Hematopoietic multipotent progenitor cell treated with erythropoietin and hydrocortisone succinate and interleukin-3 and kit ligand, for 15 days (in vitro differentiated cells): ENCODE data around the gene LRRTM1.

ENCODE experiments used
- DNase-seq: peaks from one replicate; pipeline ENCODE4 v3.0.0-alpha.2; 2015; ENCODE audit warnings: low spot score

The LRRTM1 gene

GRCh38 chr2:80302314-80303005 lies 2.1 kb downstream of the LRRTM1 start:
- DNase-seq, result no peak

DNA sequence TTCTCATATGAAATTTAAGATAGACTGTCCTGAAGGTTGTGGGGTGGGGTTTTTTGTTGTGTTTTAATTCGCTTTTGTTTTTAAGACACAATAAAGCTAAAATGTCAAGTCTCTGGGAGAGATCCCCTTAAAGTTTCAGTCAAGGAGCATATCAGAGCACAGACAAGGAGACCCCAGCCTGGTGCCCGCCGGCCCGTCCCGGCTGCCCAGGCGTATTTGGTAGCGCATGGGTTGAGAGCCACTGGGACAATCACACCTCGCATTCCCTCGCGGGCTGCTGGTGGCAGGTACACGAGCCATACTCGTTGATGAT lies 2.6 kb downstream of the LRRTM1 start:
- DNase-seq, result no peak

DNA sequence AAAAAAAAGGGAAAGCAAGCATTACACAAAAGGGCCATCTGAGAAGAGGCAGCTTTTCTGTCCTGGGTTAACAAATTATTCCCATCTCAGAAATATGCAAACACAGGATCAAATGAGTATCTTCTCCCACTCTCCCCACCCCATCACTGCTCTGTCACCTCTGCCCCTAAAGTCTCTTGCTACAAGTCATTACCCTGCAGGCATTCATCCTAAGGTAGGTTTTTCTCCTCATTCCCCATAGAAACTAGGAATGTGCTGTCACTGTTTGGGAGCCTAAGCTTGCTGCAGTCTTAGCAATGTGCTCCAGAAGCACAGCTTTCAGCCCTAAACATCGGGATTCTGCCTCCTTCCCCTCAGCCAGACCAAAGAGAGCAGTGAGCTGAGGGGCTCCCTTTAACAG lies 3.6 kb downstream of the LRRTM1 start:
- no peak for DNase-seq

DNA sequence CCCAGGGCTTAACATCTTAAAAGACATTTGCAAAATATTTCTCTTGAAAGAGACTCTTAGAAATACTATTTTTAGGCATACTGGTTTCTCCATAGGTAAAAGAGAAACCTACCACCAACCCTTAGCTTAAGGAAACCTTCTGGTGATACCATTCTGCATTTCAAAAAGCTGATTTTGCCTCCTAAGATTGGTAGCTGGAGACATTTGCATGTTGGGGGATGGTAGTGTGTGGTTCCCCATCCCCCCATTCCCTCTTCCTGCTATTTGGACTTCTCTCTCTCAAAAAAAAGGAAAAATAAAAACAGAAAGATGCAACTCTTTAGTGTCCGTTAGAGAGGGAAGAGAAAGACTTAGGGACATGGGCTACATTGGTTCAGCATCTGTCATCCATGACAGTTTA lies 4.2 kb downstream of the LRRTM1 start:
- no peak for DNase-seq

- no peak for DNase-seq
Measured at GRCh38 chr2:80299661-80300060, 4.9 kb downstream of the LRRTM1 start.

DNA sequence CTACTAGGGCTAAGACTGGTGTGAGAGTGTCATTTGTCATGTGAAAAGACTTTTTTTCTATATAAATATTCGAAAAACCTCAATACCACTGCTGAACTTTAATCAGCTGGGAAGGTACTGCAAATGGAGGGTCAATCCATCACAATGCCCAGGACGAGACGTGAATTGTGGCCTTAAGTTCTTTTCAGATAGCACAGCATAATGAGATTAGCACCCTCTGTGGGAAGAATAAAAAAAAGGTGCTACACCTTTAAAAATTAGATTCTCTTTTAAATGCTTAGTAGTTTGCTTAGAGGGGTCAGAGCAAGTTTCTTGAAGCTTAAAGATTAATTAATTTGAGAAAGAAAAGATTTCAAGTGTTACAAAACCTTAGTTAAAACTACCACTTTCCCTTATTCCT lies 5.6 kb downstream of the LRRTM1 start:
- no peak for DNase-seq

GRCh38 chr2:80293039-80293438 lies 11.5 kb downstream of the LRRTM1 start:
- no peak for DNase-seq

DNA sequence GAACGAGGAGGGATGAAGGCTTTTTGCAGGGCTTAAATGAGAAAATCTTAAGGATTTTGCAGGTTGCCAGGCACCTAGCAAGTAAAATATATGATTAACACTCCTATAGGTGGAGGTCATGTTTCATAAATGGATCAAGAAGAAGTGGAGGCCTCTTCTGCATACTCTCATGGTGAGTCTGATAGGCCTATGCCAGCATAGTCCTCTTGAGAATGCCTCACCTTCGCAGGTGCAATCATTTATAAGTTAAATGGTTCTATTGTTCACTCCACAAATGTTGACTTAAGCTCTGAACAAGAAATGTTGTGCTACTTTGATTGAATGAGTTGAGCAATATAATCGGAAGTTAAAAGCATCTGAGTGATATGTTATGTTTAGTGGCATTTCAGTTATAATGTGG lies 12.1 kb downstream of the LRRTM1 start:
- no peak for DNase-seq

DNA sequence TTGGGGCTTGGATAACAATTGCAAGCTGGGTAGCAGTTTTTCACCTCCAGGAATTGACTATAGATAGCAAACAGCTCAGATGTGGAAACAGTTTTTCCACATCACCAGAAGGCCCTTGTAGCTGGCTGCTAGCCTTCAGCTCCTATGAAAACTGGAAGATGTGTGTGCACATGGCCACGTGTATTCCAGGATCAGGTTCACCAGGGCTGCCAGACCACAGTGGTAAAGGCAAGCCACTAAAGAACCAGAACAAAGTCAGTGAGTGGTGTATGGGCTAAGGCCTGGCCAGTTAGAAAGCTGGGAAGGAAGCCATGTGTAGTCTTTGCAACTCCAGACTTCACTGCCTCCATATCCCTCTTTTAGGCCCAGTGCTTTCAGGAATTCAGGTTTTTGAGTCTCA lies 12.9 kb downstream of the LRRTM1 start:
- DNase-seq, result no peak

DNA sequence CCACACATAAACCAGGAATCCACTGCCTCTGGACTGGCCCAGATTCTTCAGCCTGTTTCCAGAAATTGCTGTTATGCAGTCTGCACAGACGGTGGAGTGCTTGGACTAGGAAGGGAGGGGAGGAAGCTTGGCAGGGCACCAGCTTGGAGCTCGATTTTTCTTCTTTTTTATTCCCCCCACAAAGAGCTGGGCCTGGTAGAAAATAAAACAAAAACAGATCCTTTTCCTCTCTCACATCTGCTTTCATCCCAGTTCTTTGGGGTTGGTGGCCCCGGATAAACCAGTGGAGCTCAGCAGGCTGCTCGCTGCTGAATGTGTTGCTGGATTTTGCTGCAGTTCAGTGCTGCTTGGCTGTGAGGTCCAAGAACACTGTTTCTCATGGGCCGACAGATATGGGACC lies 16.0 kb downstream of the LRRTM1 start:
- no peak for DNase-seq

DNA sequence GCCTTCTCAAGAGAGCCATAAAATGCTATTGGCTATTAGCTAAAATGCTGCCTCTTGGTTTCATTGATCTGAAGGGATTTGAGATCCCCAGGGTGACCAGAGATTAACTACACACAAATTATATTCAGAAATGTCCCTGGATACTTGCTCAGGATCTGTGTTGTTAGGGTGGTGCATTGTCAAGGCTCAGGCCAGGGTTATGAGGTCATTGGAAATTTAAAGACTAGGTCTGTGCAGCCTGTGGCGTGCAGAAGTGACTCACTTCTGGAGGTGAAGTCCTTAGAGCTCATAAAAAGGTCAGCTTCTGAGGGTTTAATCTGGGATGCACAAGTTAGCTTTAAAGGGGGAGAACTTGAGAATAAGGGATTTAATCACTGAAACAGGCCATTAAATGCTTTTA lies 23.5 kb downstream of the LRRTM1 start:
- DNase-seq, result no peak

DNA sequence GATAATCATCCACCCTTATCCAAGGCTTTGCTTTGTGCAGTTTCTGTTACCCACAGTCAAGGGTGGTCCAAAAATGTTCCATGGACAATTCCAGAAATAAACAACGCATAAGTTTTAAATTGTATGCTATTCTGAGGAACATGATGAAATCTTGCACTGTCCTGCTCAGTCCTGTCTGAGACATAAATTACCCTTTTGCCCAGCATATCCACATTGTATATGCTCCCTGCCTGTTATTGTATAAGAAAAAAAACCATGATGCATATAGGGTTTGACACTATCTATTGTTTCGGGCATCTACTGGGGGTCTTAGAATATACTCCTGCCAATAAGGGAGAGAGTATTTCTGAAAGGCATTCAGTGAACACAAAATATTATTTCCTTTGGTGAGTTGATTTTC lies 24.0 kb downstream of the LRRTM1 start:
- no peak for DNase-seq

DNA sequence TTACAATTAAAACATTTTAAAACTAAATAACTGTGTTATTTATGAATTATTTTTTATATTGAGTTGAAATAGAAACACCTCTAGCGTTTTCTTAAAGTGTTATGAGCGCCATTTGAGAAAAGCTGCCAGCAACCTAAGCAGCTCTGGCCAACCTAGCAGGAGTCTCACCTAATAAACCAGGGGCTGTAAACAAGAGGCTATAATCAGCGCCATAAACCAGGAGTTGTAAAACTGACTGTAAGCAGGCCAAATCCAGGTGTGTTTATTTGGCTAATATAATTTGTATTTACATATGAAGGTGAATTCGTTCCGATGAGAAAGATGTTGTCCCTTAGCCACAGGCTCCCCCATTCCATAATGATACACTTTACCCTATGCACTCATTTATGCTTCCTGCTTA lies 34.7 kb downstream of the LRRTM1 start:
- no peak for DNase-seq

DNA sequence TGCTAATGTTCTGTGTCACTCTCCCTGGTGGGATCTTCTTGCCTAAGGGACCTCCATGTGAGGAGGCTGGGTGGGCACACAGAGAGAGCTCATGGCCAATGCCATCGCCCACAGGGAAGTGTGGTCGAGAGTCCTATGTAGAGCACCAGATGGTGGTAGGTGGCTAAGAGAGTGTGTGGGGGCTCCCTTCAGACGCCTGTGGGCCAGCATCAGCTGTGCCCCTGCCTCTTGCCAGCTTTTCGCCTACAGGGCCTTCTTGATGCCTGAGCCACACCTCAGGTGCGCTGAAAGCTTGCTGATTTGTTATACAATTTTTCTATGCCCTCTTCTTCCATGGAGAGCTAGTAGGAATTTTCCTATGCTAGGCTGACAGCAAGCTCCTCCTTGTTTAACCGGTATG lies 38.3 kb downstream of the LRRTM1 start:
- DNase-seq, result no peak

DNA sequence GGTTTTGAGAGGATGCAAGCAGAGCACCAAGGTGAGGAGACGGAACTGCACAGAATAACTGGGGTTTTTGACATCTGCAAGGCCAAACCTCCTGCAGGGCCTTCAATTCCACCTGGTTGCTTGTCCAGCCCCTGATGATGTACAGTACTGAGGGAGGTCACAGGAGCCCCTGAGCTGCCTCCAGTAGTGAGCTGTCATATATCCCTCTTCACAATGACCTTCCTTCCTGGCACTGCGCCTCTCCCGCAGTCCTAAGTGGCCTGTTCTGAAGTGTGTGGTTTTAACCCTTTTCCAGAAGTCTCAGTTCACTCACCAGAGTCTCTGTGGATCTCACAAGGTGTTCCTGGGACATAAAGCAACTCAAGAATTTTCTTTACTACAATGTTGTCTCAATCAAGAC lies 45.3 kb downstream of the LRRTM1 start:
- no peak for DNase-seq

DNA sequence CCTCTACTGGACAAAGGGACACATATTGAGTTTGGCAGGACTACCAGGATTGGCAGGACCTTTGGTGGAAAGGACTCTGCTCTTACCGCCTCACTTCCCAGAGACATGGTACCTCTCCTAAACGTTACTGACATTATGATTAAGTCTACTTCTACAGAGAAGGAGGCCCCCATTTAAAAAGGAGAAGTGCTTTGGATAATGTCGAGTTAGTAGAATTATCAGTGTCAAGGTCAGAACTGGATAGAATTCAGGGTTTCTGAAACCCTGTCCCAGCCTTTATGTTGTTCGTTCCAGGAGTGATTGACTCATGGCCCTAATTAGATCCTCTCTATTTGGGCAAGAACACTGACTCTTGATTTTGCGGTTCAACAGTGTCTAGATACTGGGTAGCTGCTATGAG lies 45.8 kb downstream of the LRRTM1 start:
- DNase-seq, result no peak

DNA sequence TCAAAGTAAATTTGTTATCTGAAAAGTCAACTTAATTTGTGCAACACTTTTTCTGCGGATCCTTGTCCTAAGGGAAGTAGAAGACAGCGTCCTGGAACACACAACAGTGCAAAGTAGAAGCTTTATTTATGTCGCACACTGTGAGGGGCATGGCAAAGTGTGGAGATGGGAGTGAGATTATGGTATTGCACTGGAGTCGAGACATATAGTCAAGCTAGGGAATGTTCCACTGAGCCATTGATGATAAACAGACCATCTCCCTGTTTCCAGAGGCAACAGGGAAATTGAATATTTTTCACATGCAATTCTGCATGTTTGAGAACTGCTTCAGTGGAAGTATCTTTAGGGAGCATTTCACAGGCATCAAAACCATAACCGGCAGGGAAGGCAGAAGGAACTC lies 46.2 kb downstream of the LRRTM1 start:
- DNase-seq, result no peak

GRCh38 chr2:80257450-80257849 lies 47.1 kb downstream of the LRRTM1 start:
- DNase-seq, result no peak

- no peak for DNase-seq
Measured at GRCh38 chr2:80256782-80257167, 47.8 kb downstream of the LRRTM1 start.

DNA sequence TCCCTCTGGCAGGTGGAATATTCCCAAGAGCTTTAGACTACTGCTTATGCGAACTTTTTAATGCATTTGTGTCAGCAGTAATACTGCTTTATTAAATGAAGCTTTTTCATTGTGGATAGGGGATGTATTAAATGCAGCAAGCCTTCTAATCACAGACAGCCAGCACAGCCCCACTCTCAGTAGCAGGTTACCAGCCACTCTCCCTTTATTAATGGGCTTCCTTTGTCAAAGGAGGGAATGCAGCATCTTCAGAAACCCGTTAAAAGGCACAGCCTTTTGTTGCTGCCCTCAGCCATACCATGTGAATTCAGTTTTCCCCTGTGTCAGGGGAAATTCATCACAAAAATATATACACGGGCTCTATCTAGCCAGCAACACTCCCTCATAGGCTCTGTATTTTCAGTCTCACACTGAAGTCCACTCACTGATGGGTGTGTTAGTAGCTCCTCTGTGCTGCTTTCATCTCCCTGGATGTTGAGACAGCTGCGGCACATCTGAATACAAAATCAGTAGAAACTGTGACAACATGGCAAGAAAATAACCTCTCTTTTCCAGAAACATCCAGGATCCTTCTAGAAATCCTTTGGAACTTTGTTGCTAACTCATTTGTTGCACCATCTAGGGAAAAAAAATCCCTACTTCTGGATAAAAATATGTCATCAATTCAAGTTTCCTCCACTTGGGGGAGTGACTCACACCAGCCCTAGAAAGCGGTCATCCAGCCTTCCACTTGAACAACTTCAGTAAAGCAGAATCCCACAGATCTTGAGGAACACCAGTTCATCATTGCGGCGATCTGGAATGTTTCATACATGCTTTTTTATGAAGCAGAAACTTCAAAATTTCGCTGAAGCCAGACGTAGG lies 48.4 kb downstream of the LRRTM1 start:
- DNase-seq, result no peak

DNA sequence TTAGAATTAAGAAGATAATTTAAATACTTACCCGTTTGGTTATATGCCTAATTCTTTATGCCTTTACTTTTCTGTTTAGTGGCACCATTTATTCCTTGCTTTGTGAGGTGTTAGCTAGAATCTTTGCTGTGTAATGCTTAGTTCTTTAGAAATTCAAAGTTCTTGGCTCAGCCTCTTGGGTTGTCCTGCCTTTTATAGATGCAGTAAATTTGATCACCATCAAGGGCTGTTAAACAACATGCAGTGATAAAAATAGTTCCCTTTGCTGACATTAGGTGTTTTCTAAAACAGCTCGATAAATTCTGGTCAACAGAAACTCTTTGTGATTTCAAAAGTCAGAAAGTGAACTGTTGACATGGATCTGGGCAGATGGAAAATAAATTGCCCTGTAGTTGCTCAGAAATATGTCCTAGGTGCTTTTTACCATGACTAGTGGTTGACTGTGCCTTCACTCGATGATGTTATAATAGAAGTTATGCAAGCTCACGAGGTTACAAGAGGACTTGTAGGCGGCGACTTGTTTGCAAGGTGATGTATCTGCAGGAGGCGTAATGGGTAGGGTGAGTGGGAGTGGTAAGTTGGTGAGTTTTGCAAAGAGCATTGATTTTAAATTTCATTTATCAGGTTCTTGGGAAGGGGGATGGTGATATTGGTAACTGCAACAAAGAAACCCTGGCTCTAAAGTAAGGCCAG lies 52.1 kb downstream of the LRRTM1 start:
- DNase-seq, result no peak
